K562 (cell line): ENCODE measurements around the gene PPP1R14D. TPM values are rescaled to one million over a fixed set of nuclear protein-coding genes. Genes with fewer than 3 reads are reported as not detected.
A peak's percentile ranks its signal among the peaks of the same experiment; 100 is the strongest.

ENCODE experiments used
- ATAC-seq: fragments of 200-7000 bp; cut with Tn5 transposase; 3 replicates; pipeline ENCODE4 v1.9.1; 2020; ENCODE audit warnings: moderate library complexity
- BruUV-seq: library from RNA; stranded (reverse); fragments of 400-500 nt; replicated peaks from 2 replicates; lab custom pipeline; 2021; lab: Mats Ljungman, UMichigan
- CTCF ChIA-PET: fragments of 300-600 bp; formaldehyde crosslinking; extraction: SDS; loops from one replicate; lab custom pipeline; 2021; ENCODE audit warnings: low intra/inter-chr PET ratio; lab: Yijun Ruan, JAX
- POLR2A ChIA-PET: fragments of 300-600, 350-650 bp; sonication (Branson Sonifier 250); formaldehyde crosslinking; extraction: SDS; loops from one replicate; lab custom pipeline; 2021; ENCODE audit warnings: antibody characterized with exemption, inconsistent platforms; lab: Yijun Ruan, JAX
- DNase-seq, 4 experiments: peaks; one replicate each; pipeline versions ENCODE4 v3.0.0 to v3.0.0-alpha.2; 2011 to 2018; ENCODE audit warnings: low spot score in 3 of 4, mixed read lengths in 3 of 4; ENCODE audit errors: extremely low read depth in 1 of 4
- FAIRE-seq: peaks from 2 replicates; lab custom pipeline; 2011; peaks lifted over from hg19 to GRCh38; lab: Jason Lieb, UNC
- H2AFZ ChIP-seq: 2 replicates; pipeline ENCODE4 v1.6.0; 2011; ENCODE audit warnings: low read depth, low read length, control low read depth, inconsistent platforms
- H3K27ac ChIP-seq: fragments of 200-600 bp; 3 replicates; pipeline ENCODE4 v1.8.0; 2011; ENCODE audit warnings: low read depth, mild to moderate bottlenecking, control low read depth, inconsistent platforms, low read length, moderate library complexity, mixed read lengths; ENCODE audit errors: extremely low read depth
- H3K27me3 ChIP-seq, 2 experiments: fragments of 300-600 bp in 1 of 2; 2 replicates in 1 of 2; 3 replicates in 1 of 2; pipeline versions ENCODE4 v1.6.0 to v1.8.0; 2011; ENCODE audit warnings: inconsistent platforms in 2 of 2, low read length in 2 of 2, mild to moderate bottlenecking in 1 of 2, mixed read lengths in 1 of 2, moderate library complexity in 1 of 2; ENCODE audit not compliant: control insufficient read depth in 2 of 2, insufficient read depth in 2 of 2
- H3K36me3 ChIP-seq: fragments of 300-600 bp; 3 replicates; pipeline ENCODE4 v1.8.0; 2011; ENCODE audit warnings: mild to moderate bottlenecking, low read length, inconsistent platforms; ENCODE audit not compliant: control insufficient read depth, insufficient read depth
- H3K4me1 ChIP-seq, 2 experiments: fragments of 200-600 bp in 1 of 2; replicated peaks in 1 of 2; 2 replicates in 1 of 2; 3 replicates in 1 of 2; pipeline versions ENCODE4 v1.5.1 to v1.8.0; 2011; ENCODE audit warnings: inconsistent platforms in 2 of 2, low read length in 2 of 2, mild to moderate bottlenecking in 1 of 2, mixed read lengths in 1 of 2, moderate library complexity in 1 of 2; ENCODE audit not compliant: control insufficient read depth in 2 of 2, insufficient read depth in 2 of 2
- H3K4me2 ChIP-seq: 2 replicates; pipeline ENCODE4 v1.6.1; 2011; ENCODE audit warnings: low read length, control low read depth, inconsistent platforms, mixed read lengths; ENCODE audit not compliant: insufficient read depth
- H3K4me3 ChIP-seq: fragments of 200-600 bp; sonication (generic), shearing (Covaris generic); 2 replicates; pipeline ENCODE4 v1.5.1; 2016; ENCODE audit warnings: control low read depth, inconsistent platforms
- H3K79me2 ChIP-seq: fragments of 200-600 bp; 3 replicates; pipeline ENCODE4 v1.8.0; 2011; ENCODE audit warnings: low read length, inconsistent platforms; ENCODE audit not compliant: control insufficient read depth, insufficient read depth
- H3K9ac ChIP-seq, 2 experiments: 2 replicates each; pipeline versions ENCODE4 v1.6.0 to v1.6.1; 2011; ENCODE audit warnings: low read depth in 2 of 2, low read length in 2 of 2, control low read depth in 1 of 2, inconsistent platforms in 1 of 2, mild to moderate bottlenecking in 1 of 2, mixed read lengths in 1 of 2; ENCODE audit not compliant: insufficient read depth in 1 of 2
- H3K9me1 ChIP-seq: one replicate; pipeline ENCODE4 v1.6.0; 2011; ENCODE audit warnings: inconsistent platforms, mild to moderate bottlenecking, low read length, moderate library complexity; ENCODE audit not compliant: control insufficient read depth, insufficient read depth
- H3K9me3 ChIP-seq: replicated peaks from 2 replicates; pipeline ENCODE4 v1.5.1; 2011; ENCODE audit warnings: low read depth, low read length, inconsistent platforms; ENCODE audit not compliant: control insufficient read depth, insufficient read depth
- H4K20me1 ChIP-seq: replicated peaks from 2 replicates; pipeline ENCODE4 v1.6.1; 2011; ENCODE audit warnings: low read length, inconsistent platforms, mixed read lengths; ENCODE audit not compliant: control insufficient read depth, insufficient read depth
- ARID1B ChIP-seq: fragments of 450-650 bp; IDR thresholded peaks from 2 replicates; pipeline ENCODE4 v1.6.1; 2016; ENCODE audit warnings: antibody characterized with exemption, mild to moderate bottlenecking, inconsistent platforms
- BRD9 ChIP-seq: fragments of 450-650 bp; IDR thresholded peaks from 2 replicates; pipeline ENCODE4 v1.6.1; 2018; ENCODE audit warnings: low read depth; ENCODE audit not compliant: partially characterized antibody
- CBX2 ChIP-seq: fragments of 200-600 bp; sonication (generic); IDR thresholded peaks from one replicate; pipeline ENCODE4 v1.6.1; 2012; ENCODE audit warnings: mild to moderate bottlenecking, low read length, inconsistent platforms; ENCODE audit not compliant: insufficient read depth, poor library complexity, severe bottlenecking
- CCAR2 ChIP-seq: fragments of 200-400 bp; formaldehyde crosslinking; IDR thresholded peaks from 2 replicates; pipeline ENCODE4 v1.6.1; 2017; ENCODE audit warnings: mild to moderate bottlenecking, low read depth, low read length
- CREB5 ChIP-seq: fragments of 250-450 bp; sonication (Bioruptor Pico); IDR thresholded peaks from 2 replicates; pipeline ENCODE4 v1.5.0; 2020; ENCODE audit warnings: mild to moderate bottlenecking
- EP300 ChIP-seq: IDR thresholded peaks from 2 replicates; pipeline ENCODE4 v1.6.1; 2012; ENCODE audit warnings: low read length, improper control_type of control experiment
- FOXA1 ChIP-seq: fragments of 450-650 bp; IDR thresholded peaks from 2 replicates; pipeline ENCODE4 v1.6.1; 2016; ENCODE audit warnings: mild to moderate bottlenecking, borderline replicate concordance
- HBP1 ChIP-seq: fragments of 450-650 bp; formaldehyde crosslinking; IDR thresholded peaks from 2 replicates; pipeline ENCODE4 v1.4.0; 2022; ENCODE audit warnings: missing genetic modification characterization
- MAFG ChIP-seq: fragments of 450-650 bp; conservative IDR thresholded peaks from 2 replicates; pipeline ENCODE4 v1.6.1; 2016; ENCODE audit warnings: missing genetic modification characterization, missing compliant biosample characterization
- MCM5 ChIP-seq: fragments of 450-650 bp; IDR thresholded peaks from 2 replicates; pipeline ENCODE4 v1.6.1; 2016; ENCODE audit warnings: low read depth
- MCM7 ChIP-seq, 2 experiments: fragments of 450-650 bp; IDR thresholded peaks; 2 replicates each; pipeline ENCODE4 v1.6.1; 2016 to 2018
- NCOA2 ChIP-seq, 2 experiments: fragments of 450-650 bp; IDR thresholded peaks; 2 replicates each; pipeline ENCODE4 v1.6.1; 2018; ENCODE audit warnings: mild to moderate bottlenecking in 2 of 2, moderate library complexity in 1 of 2; ENCODE audit not compliant: partially characterized antibody in 2 of 2
- SMARCE1 ChIP-seq: fragments of 450-650 bp; IDR thresholded peaks from 2 replicates; pipeline ENCODE4 v1.7.1; 2016; ENCODE audit warnings: mild to moderate bottlenecking
- TAF15 ChIP-seq: fragments of 200-400 bp; formaldehyde crosslinking; IDR thresholded peaks from 2 replicates; pipeline ENCODE4 v1.6.1; 2017; ENCODE audit warnings: mild to moderate bottlenecking, low read depth, low read length, moderate library complexity
- TAL1 ChIP-seq: fragments of 450-650 bp; IDR thresholded peaks from 2 replicates; pipeline ENCODE4 v1.6.1; 2016; ENCODE audit warnings: mild to moderate bottlenecking
- TEAD4 ChIP-seq, 2 experiments: sonication (generic) in 1 of 2; formaldehyde crosslinking in 1 of 2; IDR thresholded peaks; 2 replicates each; pipeline versions ENCODE4 v1.6.1 to v1.8.0; 2012 to 2022; ENCODE audit warnings: borderline replicate concordance in 1 of 2, inconsistent platforms in 1 of 2, low read length in 1 of 2, mild to moderate bottlenecking in 1 of 2, missing genetic modification reagents in 1 of 2
- TFAP4 ChIP-seq: sonication (generic); formaldehyde crosslinking; IDR thresholded peaks from 2 replicates; pipeline ENCODE4 v1.8.0; 2022; ENCODE audit warnings: missing genetic modification reagents, mild to moderate bottlenecking, moderate library complexity, borderline replicate concordance
- ZBED1 ChIP-seq: IDR thresholded peaks from 2 replicates; pipeline ENCODE4 v1.6.1; 2014
- ZBTB8A ChIP-seq: fragments of 450-650 bp; IDR thresholded peaks from 2 replicates; pipeline ENCODE4 v1.6.1; 2018; ENCODE audit warnings: mild to moderate bottlenecking, moderate library complexity; ENCODE audit not compliant: partially characterized antibody
- ZNF696 ChIP-seq: fragments of 250-450 bp; sonication (Bioruptor Pico); conservative IDR thresholded peaks from 2 replicates; pipeline ENCODE4 v1.4.0; 2020; ENCODE audit warnings: mild to moderate bottlenecking, moderate library complexity
- WGBS: fragments of 100-300 bp; shearing (Covaris generic); methylation state at CpG from one replicate; pipeline ENCODE4 v1.1.6; 2016; ENCODE audit warnings: low coverage, mixed read lengths; ENCODE audit not compliant: insufficient coverage; ENCODE audit errors: missing lambda C conversion rate; 5-methylcytosine and 5-hydroxymethylcytosine counted together
- in situ Hi-C: fragments of 300-500 bp; cut with MboI; formaldehyde crosslinking; loops from 4 replicates; pipeline ENCODE4 v1.15.0; 2018; ENCODE audit warnings: inconsistent platforms, mixed read lengths
- intact Hi-C: fragments of 100-400 bp; cut with micrococcal nuclease; formaldehyde crosslinking; loops from 2 replicates; pipeline ENCODE4 v1.14.2; 2022
- polyA plus RNA-seq, 8 experiments: library from polyadenylated mRNA; depleted of rRNA in 4 of 8; stranded (reverse) in 5 of 8; unstranded in 3 of 8; fragments of >200 nt; fragmentation: Nextera tagmentation in 2 of 8; fragmentation: Illumina TruSeq in 1 of 8; extraction: Ambion mirVana in 2 of 8; extraction: Trizol in 1 of 8; gene quantifications; 2 replicates each; pipeline versions ENCODE4 v1.2.1 to v1.2.3, GENCODE V29; 2011 to 2014; ENCODE audit warnings: inconsistent platforms in 1 of 8, missing spikeins in 1 of 8
- total RNA-seq, 7 experiments: library from RNA; depleted of rRNA in 6 of 7; stranded (reverse); fragments of >200 nt in 6 of 7; fragmentation: Illumina TruSeq in 2 of 7; extraction: Trizol in 2 of 7; gene quantifications; 2 replicates each; pipeline versions ENCODE4 v1.2.1 to v1.2.3, GENCODE V29; 2011 to 2021; ENCODE audit warnings: low replicate concordance in 1 of 7

Gene PPP1R14D
- total and polyA plus RNA-seq, 9 of the 15 experiments (the other 6 are each of a cell fraction or from before 2014, with no cell fraction given), result 0.11 to 0.18 TPM; not detected in 7

- Histone ChIP-seq H3K4me2 (no peak overlapping the region), H3K4me3 (no peak overlapping the region), H3K9me1 (no peaks in the 10 kb centered on the region), H3K27ac (no peak overlapping the region), H3K4me1 (peaks cover 5 to 21% of the 10 kb centered on the region in 2 experiments; a peak in 4 of 5 replicates), H3K79me2 (no peaks in the 10 kb centered on the region), H3K9ac (no peak overlapping the region; a peak in 1 of 4 replicates), H3K27me3 (no peaks in the 10 kb centered on the region), H2AFZ (peak overlapping the region; percentile 56), H3K36me3 (no peaks in the 10 kb centered on the region), H4K20me1 (peaks cover 4% of the 10 kb centered on the region), H3K9me3 (no peaks in the 10 kb centered on the region)
- FAIRE-seq (peak; percentile 79), DNase-seq (no peak), ATAC-seq (no peak)
- intact Hi-C loops (no loop called here), in situ Hi-C loops (no loop called here)
- no TSS peak for BruUV-seq
- WGBS, result 25% methylated on average over 2 of the region's 2 CpGs
- POLR2A ChIA-PET, result interaction anchor here (1.0 kb wide), 1 partner anchor 85 kb away, joined by 3 read pairs; no protein-coding TSS in a partner anchor
- CTCF ChIA-PET, result no interaction called here
- TF ChIP-seq SMARCE1 (peak; percentile 56; the same call in 1 of the 2 replicates), MAFG (tag) (no peak), ZBTB8A (no peak), HBP1 (CRISPR knock-in tag) (no peak), EP300 (0 out of 2 replicates have a peak, but pooled peaks have one; percentile 44), ZNF696 (CRISPR knock-in tag) (no peak), NCOA2 (IDR thresholded peaks at IDR 0.05; ENCODE audit: partially characterized antibody in 2 of 2) (no peak), TAL1 (peak; percentile 72), BRD9 (no peak), TFAP4 (CRISPR knock-in tag) (0 out of 2 replicates have a peak, but pooled peaks have one; percentile 25), ZBED1 (no peak), ARID1B (peak; percentile 76), TEAD4 (IDR thresholded peaks at IDR 0.05; ENCODE audit: low read length) (peak; percentile 47; the same call in 1 of the 2 replicates), TEAD4 (CRISPR knock-in tag; IDR thresholded peaks at IDR 0.05; ENCODE audit: borderline replicate concordance) (no peak), CBX2 (no peak), MCM7 (IDR thresholded peaks at IDR 0.05) (no peak), CCAR2 (no peak), CREB5 (CRISPR knock-in tag) (no peak), FOXA1 (0 out of 2 replicates have a peak, but pooled peaks have one; percentile 44), TAF15 (no peak), MCM5 (no peak)
Observed at GRCh38 chr15:40830884-40831283, 2.4 kb upstream of the PPP1R14D start.
